Activated T-cell treated with anti-CD3 and anti-CD28 coated beads for 24 hours (primary cell): Measurements from ENCODE around the gene SEC61A2.
"Not testable (repeated sequence)": the region's sequence is repeated elsewhere in the genome, so short reads cannot be mapped to it uniquely, and the experiment has no call there.

Source experiments
- DNase-seq: peaks from one replicate; pipeline ENCODE4 v3.0.0-alpha.2; 2020; ENCODE audit warnings: low read depth

SEC61A2 gene

GRCh38 chr10:12160664-12161063, 31.2 kb downstream of the SEC61A2 start:
- no peak for DNase-seq

DNA sequence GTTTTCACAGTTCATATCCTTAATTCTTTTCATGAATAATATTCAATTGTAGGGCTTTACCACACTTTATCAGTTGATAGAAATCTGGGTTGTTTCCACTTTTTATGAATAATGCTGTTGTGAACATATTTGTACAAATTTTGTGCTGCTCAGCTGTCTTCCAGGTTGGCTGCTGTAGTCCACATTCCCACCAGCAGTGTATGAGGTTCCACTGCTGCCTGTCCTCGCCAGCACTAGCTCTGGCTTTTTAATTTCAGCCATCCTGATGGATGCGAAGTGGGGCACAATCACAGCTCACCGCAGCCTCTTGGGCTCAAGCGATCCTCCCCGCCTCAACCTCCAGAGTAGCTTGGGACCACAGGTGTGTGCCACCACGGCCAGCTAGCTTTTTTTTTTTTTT, 33.5 kb downstream of the SEC61A2 start:
- no peak for DNase-seq

DNA sequence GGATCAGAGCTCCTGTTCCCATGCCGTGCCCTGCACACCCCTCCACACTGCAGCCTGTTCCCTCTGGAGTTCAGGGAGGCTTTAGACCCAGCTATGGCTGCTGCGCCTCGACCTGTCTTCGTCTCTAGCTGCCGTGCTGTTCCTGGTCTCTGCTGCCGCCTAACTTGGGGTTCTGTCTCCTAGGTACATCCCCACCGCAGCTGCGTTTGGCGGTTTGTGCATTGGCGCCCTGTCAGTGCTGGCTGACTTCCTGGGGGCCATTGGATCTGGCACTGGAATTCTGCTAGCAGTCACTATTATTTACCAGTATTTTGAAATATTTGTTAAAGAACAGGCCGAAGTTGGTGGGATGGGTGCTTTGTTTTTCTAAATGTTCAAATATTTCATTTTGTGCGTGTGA, 34.6 kb downstream of the SEC61A2 start:
- no peak for DNase-seq

- no peak for DNase-seq
Measured at GRCh38 chr10:12165036-12165435, 35.6 kb downstream of the SEC61A2 start.

DNA sequence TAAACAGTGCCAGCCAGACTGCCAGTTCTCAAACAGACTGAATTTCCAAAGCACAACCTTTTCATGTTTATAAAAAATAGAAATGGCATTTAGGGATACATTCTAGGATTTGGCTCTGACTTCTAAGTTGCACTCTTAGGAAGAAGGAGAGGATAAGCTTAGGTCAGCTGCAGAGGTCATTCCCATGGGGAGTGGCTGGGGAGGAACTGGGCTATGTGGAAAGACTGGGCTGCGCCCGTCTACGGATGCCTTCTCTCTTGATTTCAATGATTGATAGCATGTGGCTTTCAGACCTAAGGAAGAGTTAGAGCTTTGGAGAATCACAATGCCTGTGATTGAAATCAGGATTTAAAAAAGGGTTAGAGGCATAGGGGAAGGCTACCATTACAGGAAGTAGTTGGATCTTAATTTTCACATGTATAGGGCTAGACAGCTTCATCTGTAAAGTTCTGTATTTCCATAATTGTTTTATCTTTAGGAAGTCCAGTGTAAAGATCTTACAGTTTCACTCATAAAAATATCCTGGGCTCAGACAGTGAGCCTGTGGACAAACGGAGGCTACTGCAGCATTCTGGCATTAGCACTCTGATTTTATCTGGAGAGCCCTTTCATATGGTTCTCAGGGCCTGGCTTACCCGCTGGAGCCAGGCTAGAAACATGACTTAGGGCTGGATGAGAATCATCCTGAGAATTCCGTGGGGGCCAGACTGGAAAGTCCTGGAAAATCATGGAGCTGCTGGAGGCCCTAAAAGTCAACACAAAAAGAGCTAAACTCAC, 36.7 kb downstream of the SEC61A2 start:
- DNase-seq: no peak

DNA sequence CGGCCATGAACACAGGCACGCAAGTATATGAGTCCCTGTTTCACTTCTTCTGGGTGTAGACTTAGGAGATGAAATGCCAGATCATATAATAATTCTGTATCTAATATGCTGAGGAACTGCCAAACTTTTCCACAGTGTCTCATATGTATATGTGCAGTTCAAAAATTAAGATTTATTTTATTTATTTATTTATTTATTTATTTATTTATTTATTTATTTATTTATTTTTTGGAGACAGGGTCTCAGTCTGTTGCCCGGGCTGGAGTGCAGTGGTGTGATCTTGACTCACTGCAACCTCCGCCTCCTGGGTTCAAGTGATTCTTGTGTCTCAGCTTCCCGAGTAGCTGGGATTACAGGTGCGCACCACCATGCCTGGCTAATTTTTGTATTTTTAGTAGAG, 42.0 kb downstream of the SEC61A2 start:
- DNase-seq: not testable (repeated sequence)

DNA sequence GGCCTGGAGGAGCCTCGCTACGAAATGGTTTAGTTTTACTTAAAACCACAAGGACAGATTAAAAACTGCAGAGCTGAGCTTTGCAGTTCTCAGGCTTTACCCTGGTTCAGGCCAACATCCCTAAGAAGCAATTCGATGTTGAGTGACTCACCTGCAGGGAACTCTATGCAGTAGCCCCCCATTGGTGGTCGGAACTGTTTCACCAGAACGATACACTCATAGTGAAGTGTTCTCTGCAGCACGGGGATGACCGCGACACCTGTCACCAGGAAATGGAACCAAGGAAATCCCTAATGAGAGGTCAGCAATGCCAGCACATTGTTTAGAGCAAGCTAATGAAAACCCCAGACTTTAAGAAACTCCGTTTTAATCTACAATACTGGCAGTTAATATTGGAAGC, 48.2 kb downstream of the SEC61A2 start:
- no peak for DNase-seq

DNA sequence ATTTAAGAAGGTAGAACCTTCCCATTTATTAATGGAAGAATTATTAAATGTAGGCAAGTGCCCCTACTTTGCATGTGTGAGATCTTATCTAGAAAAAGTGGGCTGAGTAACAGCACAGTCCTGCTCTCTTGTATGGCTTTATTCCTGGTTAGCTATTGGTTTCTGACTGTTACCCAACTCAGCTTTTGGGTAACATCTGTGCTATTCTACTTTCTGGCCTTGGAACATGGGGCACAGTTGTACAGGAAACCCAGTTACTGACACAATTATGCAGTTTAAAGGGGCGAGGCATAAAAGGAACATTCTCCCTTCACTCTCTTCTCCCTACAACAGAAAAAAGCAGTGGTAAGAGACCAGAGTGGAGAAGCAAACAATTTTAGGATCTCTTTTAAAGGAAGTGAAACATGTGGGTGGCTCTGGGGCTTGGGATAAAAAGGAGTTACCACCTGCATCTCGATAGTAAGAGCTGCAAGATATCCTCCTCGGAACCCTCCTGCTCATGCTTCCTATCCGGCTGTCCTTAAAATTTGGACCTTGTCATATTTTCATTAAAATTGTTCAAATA, 50.2 kb downstream of the SEC61A2 start:
- DNase-seq: no peak

DNA sequence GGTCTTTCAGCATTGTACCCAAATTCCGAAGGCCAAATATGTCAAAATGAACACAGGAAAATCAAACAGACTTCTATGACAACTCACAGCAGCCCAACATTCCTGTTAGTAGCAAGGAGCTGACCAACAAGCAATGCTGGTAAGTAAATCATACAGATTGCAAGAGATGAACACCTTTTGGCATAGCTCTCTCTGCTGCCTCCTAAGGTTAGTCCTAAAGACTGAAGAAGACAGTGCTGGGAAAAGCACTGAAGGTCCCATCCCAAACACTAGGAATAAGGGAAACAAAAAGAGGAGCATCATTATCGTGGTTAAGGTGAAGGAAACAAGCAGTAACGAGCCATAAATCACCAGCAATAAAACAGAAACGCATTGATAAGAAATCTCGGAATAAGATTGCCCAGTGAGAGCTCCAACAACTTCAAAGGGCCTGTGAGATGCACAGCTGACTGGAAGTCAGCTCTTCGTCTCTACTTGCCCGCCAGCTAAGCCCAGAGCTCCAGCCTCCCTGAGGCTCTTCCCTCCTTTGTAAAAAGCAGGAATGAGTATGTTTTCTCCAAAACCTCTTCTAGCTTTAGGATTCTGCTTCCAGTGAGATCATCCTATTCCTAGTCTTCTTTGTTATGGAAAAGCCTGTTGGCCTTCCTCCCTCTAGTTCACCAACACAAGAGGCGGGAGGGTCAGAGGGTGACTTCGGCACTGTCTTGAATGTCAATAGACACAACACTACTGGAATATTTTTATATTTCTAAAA, 50.9 kb downstream of the SEC61A2 start:
- DNase-seq: no peak

DNA sequence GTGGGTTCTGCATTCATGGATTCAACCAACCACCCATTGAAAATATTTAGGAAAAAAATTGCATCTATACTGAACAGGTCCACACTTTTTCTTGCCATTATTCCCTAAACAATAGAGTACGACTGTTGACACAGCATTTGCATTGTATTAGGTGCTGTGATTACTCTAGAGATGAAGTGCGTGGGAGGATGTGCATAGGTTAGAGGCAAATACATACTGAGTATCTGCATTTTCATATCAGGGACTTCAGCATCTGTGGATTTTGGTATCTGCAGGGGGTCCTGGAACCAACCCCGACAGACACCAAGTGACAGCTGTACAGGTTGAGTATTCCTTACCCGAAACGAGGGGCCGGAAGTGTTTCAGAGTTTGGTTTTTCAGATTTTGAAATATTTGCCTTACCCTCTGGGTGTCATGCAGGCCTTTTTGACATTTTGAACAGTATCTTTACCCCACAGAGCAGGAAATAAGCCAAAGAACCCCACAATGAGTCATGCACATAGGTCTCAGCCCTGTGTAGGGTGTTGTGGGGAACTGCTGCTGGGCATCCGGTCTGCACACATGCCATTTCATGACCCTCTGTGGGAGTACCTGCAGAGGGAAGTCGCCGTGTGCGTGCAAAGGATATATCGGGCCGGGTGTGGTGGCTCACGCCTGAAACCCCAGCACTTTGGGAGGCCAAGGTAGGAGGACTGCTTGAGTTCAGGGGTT, 51.7 kb downstream of the SEC61A2 start:
- peak; percentile 66 for DNase-seq

DNA sequence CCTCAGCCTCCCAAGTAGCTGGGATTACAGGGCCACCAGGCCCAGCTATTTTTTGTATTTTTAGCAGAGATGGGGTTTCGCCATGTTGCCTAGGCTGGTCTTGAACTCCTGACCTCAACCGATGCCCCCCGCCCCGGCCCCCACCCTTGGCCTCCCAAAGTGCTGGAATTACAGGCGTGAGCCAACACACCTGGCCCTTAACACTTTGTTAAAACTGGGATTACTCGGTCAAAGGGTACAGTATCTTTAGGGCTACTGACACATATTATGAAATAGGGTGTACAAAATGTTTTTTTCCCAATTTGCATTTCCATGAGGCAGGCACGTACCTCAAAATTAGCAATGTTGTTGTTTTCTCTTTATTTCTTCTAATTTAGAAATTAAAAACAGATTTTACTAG, 54.7 kb downstream of the SEC61A2 start:
- no peak for DNase-seq

GRCh38 chr10:12186323-12186722, 56.8 kb downstream of the SEC61A2 start:
- no peak for DNase-seq

DNA sequence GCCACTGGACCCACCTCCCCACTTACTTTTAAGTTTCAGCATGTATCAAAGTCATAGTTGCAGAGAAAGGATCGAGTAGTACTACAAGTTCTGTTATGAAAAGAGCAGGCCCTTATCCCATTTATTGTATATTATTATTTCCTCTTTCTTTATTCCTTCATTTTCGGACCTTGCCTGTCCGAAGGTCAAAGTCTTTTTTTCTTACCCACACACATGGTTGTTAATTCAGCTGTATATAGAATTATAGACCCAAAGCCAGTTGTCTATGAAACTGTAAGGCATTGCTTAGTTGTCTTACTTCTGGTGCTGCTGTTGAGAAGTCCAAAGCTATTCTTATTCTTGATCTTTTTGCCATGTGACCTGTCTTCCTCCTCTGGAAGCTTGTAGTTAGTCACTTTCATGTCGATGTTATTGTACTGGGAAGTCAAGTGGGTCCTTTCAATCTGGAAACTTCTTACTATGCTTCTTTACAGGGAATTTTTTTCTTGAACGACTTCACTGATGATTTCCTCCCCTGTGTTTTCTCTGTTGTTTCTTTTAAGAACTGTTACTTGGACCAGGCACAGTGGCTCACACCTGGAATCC, 57.9 kb downstream of the SEC61A2 start:
- no peak for DNase-seq

DNA sequence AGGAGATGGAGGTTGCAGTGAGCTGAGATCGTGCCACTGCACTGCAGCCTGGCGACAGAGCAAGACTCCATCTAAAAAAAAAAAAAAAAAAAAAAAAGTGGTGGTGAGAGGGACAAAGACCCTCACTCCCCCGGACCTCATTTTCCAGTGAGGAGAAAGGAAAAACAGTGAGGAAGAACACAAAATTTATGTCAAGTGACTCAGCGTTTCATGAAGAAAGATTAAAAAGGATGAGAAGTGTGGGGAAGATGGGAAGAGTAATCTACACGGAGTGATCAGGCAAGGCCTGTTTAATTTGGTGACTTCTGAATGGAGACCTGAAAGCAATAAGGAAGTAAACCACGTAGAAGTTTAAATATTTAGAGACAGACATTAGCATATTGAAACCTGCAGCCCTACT, 59.2 kb downstream of the SEC61A2 start:
- no peak for DNase-seq

DNA sequence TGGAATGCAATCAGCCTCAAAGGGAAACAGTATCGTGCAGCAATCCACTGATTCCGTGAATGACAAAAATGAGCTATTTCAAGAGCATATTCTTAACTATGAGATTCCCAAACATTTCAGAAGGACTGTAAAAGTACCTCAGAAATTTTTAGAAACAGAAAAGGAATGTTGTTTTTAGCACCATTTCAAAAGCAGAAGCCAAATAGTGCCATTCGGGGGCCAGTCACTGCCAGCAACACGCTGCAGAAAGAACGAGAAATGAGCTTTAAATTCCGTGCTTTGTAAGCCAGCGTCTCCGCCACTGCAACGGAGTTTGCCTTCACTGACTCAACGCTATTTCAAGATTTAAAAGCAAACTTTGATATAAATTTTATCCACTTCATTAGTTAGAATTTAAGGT, 59.9 kb downstream of the SEC61A2 start:
- no peak for DNase-seq

GRCh38 chr10:12191715-12192114, 62.2 kb downstream of the SEC61A2 start:
- no peak for DNase-seq

GRCh38 chr10:12193193-12193592, 63.7 kb downstream of the SEC61A2 start:
- DNase-seq: no peak

- no peak for DNase-seq
Measured at GRCh38 chr10:12194752-12195271, 65.3 kb downstream of the SEC61A2 start.

DNA sequence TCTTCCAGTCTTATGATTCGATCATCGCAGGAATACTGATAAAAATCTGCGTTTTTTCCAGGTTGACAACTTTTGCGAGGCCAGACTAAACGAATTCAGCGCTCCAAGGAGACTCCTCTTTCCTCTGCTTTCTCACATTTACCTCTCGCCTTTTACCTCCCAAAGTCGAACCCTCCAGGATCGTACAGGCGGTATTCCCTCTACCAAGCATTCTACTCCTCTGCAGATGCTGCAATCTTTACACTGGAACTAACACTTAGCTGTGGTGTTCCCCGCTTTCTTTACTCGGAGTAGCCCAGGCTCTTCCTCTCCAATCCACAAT, 65.8 kb downstream of the SEC61A2 start:
- no peak for DNase-seq

- peak; percentile 80 for DNase-seq
Measured at GRCh38 chr10:12195603-12196506, 66.4 kb downstream of the SEC61A2 start, which contains the start of the genes CDC123 and NUDT5. Gene CDC123 (plus strand): TSS chr10:12196188. CDS start chr10:12196246, 58 bp downstream. Gene NUDT5 (minus strand): TSS chr10:12195891. CDS start chr10:12186291, 9,600 bp downstream.
